ENCODE data around the gene CHRNB1.

DNA sequence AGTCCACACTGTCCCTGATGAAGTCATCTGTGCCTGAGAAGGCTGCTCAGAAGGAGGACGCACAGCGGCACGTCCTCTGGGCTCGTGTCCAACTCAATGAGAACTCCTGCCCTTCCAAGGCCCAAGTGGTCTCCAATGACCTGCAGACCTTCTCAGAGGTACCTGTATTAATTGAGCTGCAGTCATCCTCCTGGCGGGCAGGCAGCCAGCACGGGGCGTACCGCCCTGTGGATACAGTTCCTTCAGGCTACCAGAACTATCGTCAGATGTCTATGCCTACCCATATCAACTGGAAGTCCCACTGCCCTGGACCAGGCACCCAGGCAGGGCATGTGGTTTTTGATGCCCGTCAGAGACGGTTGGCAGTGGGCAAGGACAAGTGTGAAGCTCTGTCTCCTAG is 12.6 kb upstream of the CHRNB1 start:
- no peak for TF ChIP-seq POLR2A (IDR thresholded peaks at IDR 0.05; ENCODE audit: extremely low read depth, insufficient read length)
- TF ChIP-seq, protein P1, sequence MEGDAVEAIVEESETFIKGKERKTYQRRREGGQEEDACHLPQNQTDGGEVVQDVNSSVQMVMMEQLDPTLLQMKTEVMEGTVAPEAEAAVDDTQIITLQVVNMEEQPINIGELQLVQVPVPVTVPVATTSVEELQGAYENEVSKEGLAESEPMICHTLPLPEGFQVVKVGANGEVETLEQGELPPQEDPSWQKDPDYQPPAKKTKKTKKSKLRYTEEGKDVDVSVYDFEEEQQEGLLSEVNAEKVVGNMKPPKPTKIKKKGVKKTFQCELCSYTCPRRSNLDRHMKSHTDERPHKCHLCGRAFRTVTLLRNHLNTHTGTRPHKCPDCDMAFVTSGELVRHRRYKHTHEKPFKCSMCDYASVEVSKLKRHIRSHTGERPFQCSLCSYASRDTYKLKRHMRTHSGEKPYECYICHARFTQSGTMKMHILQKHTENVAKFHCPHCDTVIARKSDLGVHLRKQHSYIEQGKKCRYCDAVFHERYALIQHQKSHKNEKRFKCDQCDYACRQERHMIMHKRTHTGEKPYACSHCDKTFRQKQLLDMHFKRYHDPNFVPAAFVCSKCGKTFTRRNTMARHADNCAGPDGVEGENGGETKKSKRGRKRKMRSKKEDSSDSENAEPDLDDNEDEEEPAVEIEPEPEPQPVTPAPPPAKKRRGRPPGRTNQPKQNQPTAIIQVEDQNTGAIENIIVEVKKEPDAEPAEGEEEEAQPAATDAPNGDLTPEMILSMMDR (IDR thresholded peaks at IDR 0.05; ENCODE audit: low read depth, low read length): no peak
